HEK293T (cell line): Measurements from ENCODE around the gene C5orf24.
A peak's percentile ranks its signal among the peaks of the same experiment; 100 is the strongest.

ENCODE experiments used
- CTCF ChIA-PET: fragments of 350-600 bp; formaldehyde crosslinking; extraction: SDS; loops from one replicate; lab custom pipeline; 2021; ENCODE audit warnings: antibody characterized with exemption, inconsistent platforms; lab: Yijun Ruan, JAX
- POLR2A ChIA-PET: fragments of 350-600 bp; formaldehyde crosslinking; extraction: SDS; loops from one replicate; lab custom pipeline; 2020; ENCODE audit warnings: antibody characterized with exemption, inconsistent platforms; lab: Yijun Ruan, JAX
- DNase-seq: peaks from one replicate; pipeline ENCODE4 v3.0.0; 2012; ENCODE audit warnings: mixed read lengths; ENCODE audit errors: extremely low spot score
- ARNT ChIP-seq: fragments of 450-650 bp; IDR thresholded peaks from 2 replicates; pipeline ENCODE4 v1.6.1; 2017; ENCODE audit warnings: mild to moderate bottlenecking
- BHLHE40 ChIP-seq: fragments of 450-650 bp; IDR thresholded peaks from 2 replicates; pipeline ENCODE4 v1.6.1; 2016; ENCODE audit warnings: mild to moderate bottlenecking, moderate library complexity, borderline replicate concordance
- CTBP1 ChIP-seq: fragments of 450-650 bp; IDR thresholded peaks from 2 replicates; pipeline ENCODE4 v1.6.1; 2016; ENCODE audit warnings: borderline replicate concordance
- ELF4 ChIP-seq: fragments of 450-650 bp; IDR thresholded peaks from 2 replicates; pipeline ENCODE4 v1.6.1; 2017; ENCODE audit warnings: antibody characterized with exemption
- FOXM1 ChIP-seq: fragments of 450-650 bp; IDR thresholded peaks from 2 replicates; pipeline ENCODE4 v1.6.1; 2017; ENCODE audit warnings: mild to moderate bottlenecking, borderline replicate concordance
- HDGF ChIP-seq: fragments of 450-650 bp; IDR thresholded peaks from 2 replicates; pipeline ENCODE4 v1.6.1; 2017; ENCODE audit warnings: antibody characterized with exemption, borderline replicate concordance
- L3MBTL2 ChIP-seq: fragments of 450-650 bp; conservative IDR thresholded peaks from 2 replicates; pipeline ENCODE4 v1.6.1; 2016; ENCODE audit warnings: mild to moderate bottlenecking
- LEF1 ChIP-seq: fragments of 450-650 bp; IDR thresholded peaks from 2 replicates; pipeline ENCODE4 v1.6.1; 2017; ENCODE audit warnings: mild to moderate bottlenecking, borderline replicate concordance
- NFRKB ChIP-seq: fragments of 450-650 bp; IDR thresholded peaks from 2 replicates; pipeline ENCODE4 v1.6.1; 2016; ENCODE audit warnings: mild to moderate bottlenecking, moderate library complexity
- PKNOX1 ChIP-seq: fragments of 450-650 bp; IDR thresholded peaks from 2 replicates; pipeline ENCODE4 v1.6.1; 2016
- SUZ12 ChIP-seq: fragments of 450-650 bp; IDR thresholded peaks from 2 replicates; pipeline ENCODE4 v1.6.1; 2016; ENCODE audit warnings: mild to moderate bottlenecking
- TARDBP ChIP-seq: fragments of 450-650 bp; IDR thresholded peaks from 2 replicates; pipeline ENCODE4 v1.6.1; 2016
- ZNF384 ChIP-seq: fragments of 450-650 bp; IDR thresholded peaks from 2 replicates; pipeline ENCODE4 v1.6.1; 2016

The C5orf24 gene

GRCh38 chr5:134902071-134902801, 56.5 kb downstream of the C5orf24 start:
- ChIA-PET CTCF (no interaction called here), POLR2A (interaction anchor here (1.8 to 2.5 kb wide), 2 partner anchors 28 to 57 kb away, joined by 8 to 10 read pairs; partner anchors contain the start of genes C5orf24 and TXNDC15)
- no peak for DNase-seq
- no peak for TF ChIP-seq BHLHE40
- no peak for TF ChIP-seq TARDBP
- no peak for TF ChIP-seq SUZ12
- no peak for TF ChIP-seq NFRKB
- TF ChIP-seq FOXM1, result no peak
- no peak for TF ChIP-seq ELF4
- TF ChIP-seq CTBP1, result no peak

GRCh38 chr5:134904610-134905245, 59.0 kb downstream of the C5orf24 start, which contains the start of gene PCBD2:
PCBD2 (plus strand) TSS chr5:134905131; CDS start chr5:134905140, 9 bp downstream.
- CTCF ChIA-PET, result interaction anchor here (0.5 to 1.4 kb wide), 16 partner anchors 8 to 1823 kb away, joined by 3 to 6 read pairs (median 3); partner anchors contain the start of gene TXNDC15

GRCh38 chr5:134905246-134905996, 59.7 kb downstream of the C5orf24 start:
- peak; percentile 66 for TF ChIP-seq L3MBTL2
- TF ChIP-seq FOXM1, result peak; percentile 59; the same call in 1 of the 2 replicates
- TF ChIP-seq HDGF, result no peak
- DNase-seq, result peak; percentile 36
- ChIA-PET CTCF (interaction anchor here (0.5 to 1.4 kb wide), 12 partner anchors 9 to 606 kb away, joined by 3 to 9 read pairs (median 3); partner anchors contain the start of genes DDX46 and TXNDC15), POLR2A (interaction anchor here (0.7 to 2.2 kb wide), 22 partner anchors 7 to 288 kb away, joined by 3 to 28 read pairs (median 4); partner anchors contain the start of genes C5orf24, CAMLG, DDX46 and TXNDC15)

More at GRCh38 chr5:134904610-134905245, 59.0 kb downstream of the C5orf24 start, which contains the start of gene PCBD2:
- DNase-seq, result peak; percentile 90
- TF ChIP-seq ELF4 (no peak), BHLHE40 (no peak), PKNOX1 (peak; percentile 47; the same call in 1 of the 2 replicates), ARNT (peak; percentile 56; the same call in 1 of the 2 replicates), HDGF (no peak), LEF1 (peak; percentile 83; the same call in 1 of the 2 replicates)
- POLR2A ChIA-PET, result interaction anchor here (0.7 to 2.2 kb wide), 30 partner anchors 8 to 289 kb away, joined by 3 to 28 read pairs (median 4); partner anchors contain the start of genes C5orf24, CAMLG, DDX46 and TXNDC15

- POLR2A ChIA-PET, result interaction anchor here (0.6 kb wide), 1 partner anchor 87 kb away, joined by 3 read pairs; no protein-coding TSS in a partner anchor
- DNase-seq, result no peak
- TF ChIP-seq ARNT (no peak), TARDBP (no peak), BHLHE40 (no peak), ZNF384 (no peak), SUZ12 (no peak), NFRKB (no peak), ELF4 (no peak)
- CTCF ChIA-PET, result no interaction called here
Measured at GRCh38 chr5:134906811-134907210, 61.0 kb downstream of the C5orf24 start.
